HCT116 (cell line): ENCODE results near the gene IFT74. TPM values are rescaled to one million over a fixed set of nuclear protein-coding genes. Genes with fewer than 3 reads are reported as not detected.

Experiments
- ATAC-seq: fragments of 200-7000 bp; cut with Tn5 transposase; 2 replicates; pipeline ENCODE4 v1.9.1; 2020; ENCODE audit warnings: mild to moderate bottlenecking, moderate library complexity
- BruUV-seq: library from RNA; stranded (reverse); fragments of 400-500 nt; replicated peaks from 2 replicates; lab custom pipeline; 2021; lab: Mats Ljungman, UMichigan
- CTCF ChIA-PET: fragments of 300-600 bp; sonication (Branson Sonifier 250); formaldehyde crosslinking; loops from one replicate; lab custom pipeline; 2021; ENCODE audit warnings: antibody characterized with exemption; lab: Charles Lee
- POLR2A ChIA-PET: fragments of 300-600, 350-600 bp; sonication (Branson Sonifier 250); formaldehyde crosslinking; loops from one replicate; lab custom pipeline; 2021; ENCODE audit warnings: antibody characterized with exemption; lab: Charles Lee
- RAD21 ChIA-PET, 2 experiments: fragments of 300-600 bp; sonication (Branson Sonifier 250); formaldehyde crosslinking; loops; one replicate each; lab custom pipeline; 2023; ENCODE audit warnings: low total read pairs in 2 of 2; ENCODE audit not compliant: uncharacterized antibody in 2 of 2, unreplicated experiment in 2 of 2, low non-redundant PET in 1 of 2; lab: Charles Lee
- DNase-seq: peaks from one replicate; pipeline ENCODE4 v3.0.0-alpha.2; 2010; ENCODE audit warnings: low read depth, low spot score
- H2AFZ ChIP-seq: fragments of 200-600 bp; shearing (Covaris generic), sonication (generic); 2 replicates; pipeline ENCODE4 v1.6.1; 2017; ENCODE audit warnings: low read depth, mixed run types, mixed read lengths, antibody characterized with exemption, low read length; ENCODE audit not compliant: poor library complexity, severe bottlenecking
- H3K27ac ChIP-seq: 2 replicates; pipeline ENCODE4 v1.5.1; 2012; ENCODE audit warnings: low read depth, low read length
- H3K27me3 ChIP-seq: fragments of 200-600 bp; sonication (generic); 2 replicates; pipeline ENCODE4 v1.6.1; 2016; ENCODE audit warnings: mixed run types, low read length, mixed read lengths; ENCODE audit not compliant: insufficient read depth
- H3K36me3 ChIP-seq, 2 experiments: fragments of 200-500 bp in 1 of 2; fragments of 200-600 bp in 1 of 2; sonication (Bioruptor generic) in 1 of 2; sonication (generic) in 1 of 2; 2 replicates each; pipeline versions ENCODE4 v1.5.1 to v1.6.1; 2014 to 2016; ENCODE audit warnings: low read length in 2 of 2, inconsistent platforms in 1 of 2, mixed read lengths in 1 of 2, mixed run types in 1 of 2; ENCODE audit not compliant: insufficient read depth in 2 of 2, control insufficient read depth in 1 of 2
- H3K4me1 ChIP-seq, 2 experiments: fragments of 200-600 bp in 1 of 2; sonication (generic) in 1 of 2; 2 replicates each; pipeline versions ENCODE4 v1.5.1 to v1.6.1; 2012 to 2017; ENCODE audit warnings: low read length in 2 of 2, inconsistent platforms in 1 of 2, mild to moderate bottlenecking in 1 of 2, mixed read lengths in 1 of 2, mixed run types in 1 of 2, moderate library complexity in 1 of 2; ENCODE audit not compliant: insufficient read depth in 2 of 2, control insufficient read depth in 1 of 2
- H3K4me2 ChIP-seq: fragments of 200-600 bp; sonication (generic); 2 replicates; pipeline ENCODE4 v1.6.1; 2017; ENCODE audit warnings: mixed run types, low read length, mixed read lengths
- H3K4me3 ChIP-seq, 2 experiments: fragments of 200-600 bp in 1 of 2; sonication (generic) in 1 of 2; replicated peaks in 1 of 2; 2 replicates each; pipeline ENCODE4 v1.5.1; 2011 to 2016; ENCODE audit warnings: low read length in 2 of 2, control low read depth in 1 of 2, low read depth in 1 of 2, mild to moderate bottlenecking in 1 of 2, mixed read lengths in 1 of 2, mixed run types in 1 of 2
- H3K79me2 ChIP-seq: fragments of 200-600 bp; sonication (generic); 2 replicates; pipeline ENCODE4 v1.6.1; 2017; ENCODE audit warnings: mild to moderate bottlenecking, mixed run types, low read length, moderate library complexity, mixed read lengths; ENCODE audit not compliant: insufficient read depth
- H3K9ac ChIP-seq: fragments of 200-600 bp; sonication (generic); 2 replicates; pipeline ENCODE4 v1.6.1; 2016; ENCODE audit warnings: low read length, mixed read lengths
- H3K9me2 ChIP-seq: fragments of 200-600 bp; sonication (generic), shearing (Covaris generic); 2 replicates; pipeline ENCODE4 v1.6.1; 2017; ENCODE audit warnings: mixed run types, mild to moderate bottlenecking, moderate library complexity; ENCODE audit not compliant: insufficient read depth
- H3K9me3 ChIP-seq, 2 experiments: fragments of 200-500 bp in 1 of 2; fragments of 200-600 bp in 1 of 2; sonication (Bioruptor generic) in 1 of 2; sonication (generic) in 1 of 2; 2 replicates each; pipeline ENCODE4 v1.6.1; 2014 to 2017; ENCODE audit warnings: low read length in 2 of 2, mixed read lengths in 2 of 2, inconsistent platforms in 1 of 2, low read depth in 1 of 2, mild to moderate bottlenecking in 1 of 2, mixed run types in 1 of 2, moderate library complexity in 1 of 2; ENCODE audit not compliant: control insufficient read depth in 1 of 2, insufficient read depth in 1 of 2
- H4K20me1 ChIP-seq: fragments of 200-600 bp; sonication (generic), shearing (Covaris generic); 2 replicates; pipeline ENCODE4 v1.6.1; 2017; ENCODE audit warnings: mixed run types, mild to moderate bottlenecking, moderate library complexity; ENCODE audit not compliant: insufficient read depth
- EZH2phosphoT487 ChIP-seq: fragments of 200-600 bp; IDR thresholded peaks from 2 replicates; pipeline ENCODE4 v1.6.1; 2018; ENCODE audit warnings: antibody characterized with exemption, borderline replicate concordance
- MAX ChIP-seq: IDR thresholded peaks from 2 replicates; pipeline ENCODE4 v1.6.1; 2012
- SP1 ChIP-seq: IDR thresholded peaks from 2 replicates; pipeline ENCODE4 v1.6.1; 2012; ENCODE audit warnings: low read depth
- ZNF274 ChIP-seq: fragments of 200-500 bp; sonication (Bioruptor generic); IDR thresholded peaks from 2 replicates; pipeline ENCODE4 v1.6.1; 2014; ENCODE audit warnings: mild to moderate bottlenecking, low read depth, low read length, inconsistent platforms
- intact Hi-C: fragments of 100-400 bp; cut with micrococcal nuclease; formaldehyde crosslinking; loops from 2 replicates; pipeline ENCODE4 v1.10.0; 2022
- total RNA-seq: library from RNA; stranded (reverse); gene quantifications from one replicate; pipeline ENCODE4 v1.2.1, GENCODE V29; 2021; ENCODE audit not compliant: unreplicated experiment
- TF ChIP-seq, protein P1 (sequence below): IDR thresholded peaks from 2 replicates; pipeline ENCODE4 v1.6.1; 2012
- TF ChIP-seq, protein P2 (sequence below): IDR thresholded peaks from 2 replicates; pipeline ENCODE4 v1.6.1; 2012; ENCODE audit warnings: low read depth
- TF ChIP-seq, protein P3 (sequence below): IDR thresholded peaks from 2 replicates; pipeline ENCODE4 v1.6.1; 2011; ENCODE audit warnings: mild to moderate bottlenecking, low read length, moderate library complexity; ENCODE audit not compliant: insufficient replicate concordance; ENCODE audit errors: extremely low read depth

IFT74 gene
- total RNA-seq, 1 experiment from 2014 or later, result 18.2 TPM

DNA sequence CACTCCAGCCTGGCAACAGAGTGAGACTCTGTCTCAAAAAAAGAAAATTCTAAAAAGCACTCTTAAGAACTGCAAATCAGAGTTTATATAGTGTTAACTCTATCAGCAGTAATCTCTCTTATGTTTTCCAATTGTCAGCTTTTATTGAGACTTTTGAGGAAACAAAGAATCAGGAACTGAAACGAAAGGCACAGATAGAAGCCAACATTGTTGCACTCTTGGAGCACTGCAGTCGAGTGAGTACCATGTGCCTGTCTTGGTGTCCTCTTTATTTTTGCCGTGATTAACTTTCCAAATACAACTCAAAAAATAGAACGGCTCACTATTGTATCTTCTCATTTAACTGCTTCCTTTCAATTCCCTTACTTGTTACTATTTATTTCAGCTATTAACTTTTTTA is 90.9 kb downstream of the IFT74 start:
- no peak for DNase-seq
- TF ChIP-seq, protein P1, sequence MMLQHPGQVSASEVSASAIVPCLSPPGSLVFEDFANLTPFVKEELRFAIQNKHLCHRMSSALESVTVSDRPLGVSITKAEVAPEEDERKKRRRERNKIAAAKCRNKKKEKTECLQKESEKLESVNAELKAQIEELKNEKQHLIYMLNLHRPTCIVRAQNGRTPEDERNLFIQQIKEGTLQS, result no peak
- TF ChIP-seq, protein P2, sequence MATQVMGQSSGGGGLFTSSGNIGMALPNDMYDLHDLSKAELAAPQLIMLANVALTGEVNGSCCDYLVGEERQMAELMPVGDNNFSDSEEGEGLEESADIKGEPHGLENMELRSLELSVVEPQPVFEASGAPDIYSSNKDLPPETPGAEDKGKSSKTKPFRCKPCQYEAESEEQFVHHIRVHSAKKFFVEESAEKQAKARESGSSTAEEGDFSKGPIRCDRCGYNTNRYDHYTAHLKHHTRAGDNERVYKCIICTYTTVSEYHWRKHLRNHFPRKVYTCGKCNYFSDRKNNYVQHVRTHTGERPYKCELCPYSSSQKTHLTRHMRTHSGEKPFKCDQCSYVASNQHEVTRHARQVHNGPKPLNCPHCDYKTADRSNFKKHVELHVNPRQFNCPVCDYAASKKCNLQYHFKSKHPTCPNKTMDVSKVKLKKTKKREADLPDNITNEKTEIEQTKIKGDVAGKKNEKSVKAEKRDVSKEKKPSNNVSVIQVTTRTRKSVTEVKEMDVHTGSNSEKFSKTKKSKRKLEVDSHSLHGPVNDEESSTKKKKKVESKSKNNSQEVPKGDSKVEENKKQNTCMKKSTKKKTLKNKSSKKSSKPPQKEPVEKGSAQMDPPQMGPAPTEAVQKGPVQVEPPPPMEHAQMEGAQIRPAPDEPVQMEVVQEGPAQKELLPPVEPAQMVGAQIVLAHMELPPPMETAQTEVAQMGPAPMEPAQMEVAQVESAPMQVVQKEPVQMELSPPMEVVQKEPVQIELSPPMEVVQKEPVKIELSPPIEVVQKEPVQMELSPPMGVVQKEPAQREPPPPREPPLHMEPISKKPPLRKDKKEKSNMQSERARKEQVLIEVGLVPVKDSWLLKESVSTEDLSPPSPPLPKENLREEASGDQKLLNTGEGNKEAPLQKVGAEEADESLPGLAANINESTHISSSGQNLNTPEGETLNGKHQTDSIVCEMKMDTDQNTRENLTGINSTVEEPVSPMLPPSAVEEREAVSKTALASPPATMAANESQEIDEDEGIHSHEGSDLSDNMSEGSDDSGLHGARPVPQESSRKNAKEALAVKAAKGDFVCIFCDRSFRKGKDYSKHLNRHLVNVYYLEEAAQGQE, result no peak
- TF ChIP-seq, protein P3, sequence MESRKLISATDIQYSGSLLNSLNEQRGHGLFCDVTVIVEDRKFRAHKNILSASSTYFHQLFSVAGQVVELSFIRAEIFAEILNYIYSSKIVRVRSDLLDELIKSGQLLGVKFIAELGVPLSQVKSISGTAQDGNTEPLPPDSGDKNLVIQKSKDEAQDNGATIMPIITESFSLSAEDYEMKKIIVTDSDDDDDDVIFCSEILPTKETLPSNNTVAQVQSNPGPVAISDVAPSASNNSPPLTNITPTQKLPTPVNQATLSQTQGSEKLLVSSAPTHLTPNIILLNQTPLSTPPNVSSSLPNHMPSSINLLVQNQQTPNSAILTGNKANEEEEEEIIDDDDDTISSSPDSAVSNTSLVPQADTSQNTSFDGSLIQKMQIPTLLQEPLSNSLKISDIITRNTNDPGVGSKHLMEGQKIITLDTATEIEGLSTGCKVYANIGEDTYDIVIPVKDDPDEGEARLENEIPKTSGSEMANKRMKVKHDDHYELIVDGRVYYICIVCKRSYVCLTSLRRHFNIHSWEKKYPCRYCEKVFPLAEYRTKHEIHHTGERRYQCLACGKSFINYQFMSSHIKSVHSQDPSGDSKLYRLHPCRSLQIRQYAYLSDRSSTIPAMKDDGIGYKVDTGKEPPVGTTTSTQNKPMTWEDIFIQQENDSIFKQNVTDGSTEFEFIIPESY, result no peak
- TF ChIP-seq EZH2phosphoT487 (no peak), SP1 (no peak), ZNF274 (no peak), MAX (no peak)
- no peaks in the 10 kb centered on the region for H3K79me2 ChIP-seq
- ChIA-PET RAD21 (no interaction called here), POLR2A (no interaction called here), CTCF (no interaction called here)
- no peak overlapping the region for H3K4me3 ChIP-seq
- no peaks in the 10 kb centered on the region for H4K20me1 ChIP-seq
- H3K27ac ChIP-seq, result no peak overlapping the region
- H3K27me3 ChIP-seq, result no peaks in the 10 kb centered on the region
- intact Hi-C loops, result no loop called here
- no peak for ATAC-seq
- no peak overlapping the region for H3K9ac ChIP-seq
- no peaks in the 10 kb centered on the region; a peak in 1 of 4 replicates for H3K36me3 ChIP-seq
- no peak overlapping the region for H2AFZ ChIP-seq
- H3K9me2 ChIP-seq, result no peaks in the 10 kb centered on the region
- H3K9me3 ChIP-seq, result no peaks in the 10 kb centered on the region
- BruUV-seq, result no TSS peak
- no peak overlapping the region for H3K4me2 ChIP-seq
- no peaks in the 10 kb centered on the region for H3K4me1 ChIP-seq
